ENCODE results near the gene LIPM.

The LIPM gene

GRCh38 chr10:88858491-88858890, 56.0 kb downstream of the LIPM start:
- Histone ChIP-seq H3K36me3 (ENCODE audit: insufficient read depth, low read length) (no peaks in the 10 kb centered on the region), H3K4me1 (ENCODE audit: insufficient read depth, low read length) (no peaks in the 10 kb centered on the region), H3K9ac (ENCODE audit: low read depth, low read length) (no peak overlapping the region), H3K9me3 (ENCODE audit: control insufficient read depth, insufficient read depth, low read length) (no peaks in the 10 kb centered on the region)

- Histone ChIP-seq H3K9ac (ENCODE audit: low read depth, low read length) (no peak overlapping the region), H3K36me3 (ENCODE audit: insufficient read depth, low read length) (no peaks in the 10 kb centered on the region), H3K9me3 (ENCODE audit: control insufficient read depth, insufficient read depth, low read length) (no peaks in the 10 kb centered on the region), H3K4me1 (ENCODE audit: insufficient read depth, low read length) (no peaks in the 10 kb centered on the region)
Measured at GRCh38 chr10:88861036-88861435, 58.5 kb downstream of the LIPM start.

GRCh38 chr10:88865281-88865876, 62.8 kb downstream of the LIPM start:
- Histone ChIP-seq H3K36me3 (ENCODE audit: insufficient read depth, low read length) (no peaks in the 10 kb centered on the region), H3K9ac (ENCODE audit: low read depth, low read length) (no peak overlapping the region), H3K9me3 (ENCODE audit: control insufficient read depth, insufficient read depth, low read length) (no peaks in the 10 kb centered on the region), H3K4me1 (ENCODE audit: insufficient read depth, low read length) (peaks cover 4% of the 10 kb centered on the region; the same call in 1 of the 2 replicates)

GRCh38 chr10:88866454-88866853, 63.9 kb downstream of the LIPM start:
- peaks cover 4% of the 10 kb centered on the region; the same call in 1 of the 2 replicates for H3K4me1 ChIP-seq (ENCODE audit: insufficient read depth, low read length)
- no peaks in the 10 kb centered on the region for H3K36me3 ChIP-seq (ENCODE audit: insufficient read depth, low read length)
- no peaks in the 10 kb centered on the region for H3K9me3 ChIP-seq (ENCODE audit: control insufficient read depth, insufficient read depth, low read length)
- H3K9ac ChIP-seq (ENCODE audit: low read depth, low read length): no peak overlapping the region

GRCh38 chr10:88870089-88870488, 67.6 kb downstream of the LIPM start:
- Histone ChIP-seq H3K4me1 (ENCODE audit: insufficient read depth, low read length) (peaks cover 4% of the 10 kb centered on the region; the same call in 1 of the 2 replicates), H3K9ac (ENCODE audit: low read depth, low read length) (no peak overlapping the region), H3K36me3 (ENCODE audit: insufficient read depth, low read length) (no peaks in the 10 kb centered on the region), H3K9me3 (ENCODE audit: control insufficient read depth, insufficient read depth, low read length) (no peaks in the 10 kb centered on the region)
